Measurements from ENCODE around the gene C12orf76.
"Not testable (repeated sequence)": the region's sequence is repeated elsewhere in the genome, so short reads cannot be mapped to it uniquely, and the experiment has no call there.

Gene C12orf76

GRCh38 chr12:110067531-110067930 is 19.2 kb upstream of the C12orf76 start:
- in situ Hi-C loops (cut with HindIII; ENCODE audit: low sequenced_read_pairs), result no loop called here

- in situ Hi-C loops (cut with HindIII; ENCODE audit: low sequenced_read_pairs), result no loop called here
These were observed 17.2 kb upstream of the C12orf76 start for GRCh38 chr12:110065540-110065939.

- in situ Hi-C loops (cut with HindIII; ENCODE audit: low sequenced_read_pairs), result no loop called here
These were observed 13.9 kb upstream of the C12orf76 start for GRCh38 chr12:110062241-110062640.

GRCh38 chr12:110059651-110060000 is 11.3 kb upstream of the C12orf76 start:
- in situ Hi-C loops (cut with HindIII; ENCODE audit: low sequenced_read_pairs), result loop anchor here (5.0 to 10.0 kb wide), 3 partner anchors 65 to 228 kb away; partner anchors contain the start of gene IFT81

GRCh38 chr12:110058875-110059615 is 10.7 kb upstream of the C12orf76 start:
- in situ Hi-C loops (cut with HindIII; ENCODE audit: low sequenced_read_pairs), result loop anchor here (5.0 to 10.0 kb wide), 3 partner anchors 66 to 228 kb away; partner anchors contain the start of gene IFT81

- in situ Hi-C loops (cut with HindIII; ENCODE audit: low sequenced_read_pairs), result loop anchor here (5.0 to 10.0 kb wide), 3 partner anchors 68 to 231 kb away; partner anchors contain the start of gene IFT81
These were observed 8.3 kb upstream of the C12orf76 start for GRCh38 chr12:110056643-110057042.

GRCh38 chr12:110055375-110056352 is 7.3 kb upstream of the C12orf76 start:
- in situ Hi-C loops (cut with HindIII; ENCODE audit: low sequenced_read_pairs), result loop anchor here (5.0 to 10.0 kb wide), 3 partner anchors 69 to 232 kb away; partner anchors contain the start of gene IFT81

GRCh38 chr12:110050927-110051326 is 2.6 kb upstream of the C12orf76 start:
- in situ Hi-C loops (cut with HindIII; ENCODE audit: low sequenced_read_pairs), result loop anchor here (10.0 kb wide), 1 partner anchor 74 kb away; the partner anchor contains the start of gene IFT81

GRCh38 chr12:110049666-110050065 is 1.3 kb upstream of the C12orf76 start:
- in situ Hi-C loops (cut with HindIII; ENCODE audit: low sequenced_read_pairs), result loop anchor here (10.0 kb wide), 1 partner anchor 75 kb away; the partner anchor contains the start of gene IFT81

- in situ Hi-C loops (cut with HindIII; ENCODE audit: low sequenced_read_pairs), result not testable (repeated sequence)
These were observed 712 bp upstream of the C12orf76 start for GRCh38 chr12:110049034-110049433.

- in situ Hi-C loops (cut with HindIII; ENCODE audit: low sequenced_read_pairs), result no loop called here
These were observed 903 bp downstream of the C12orf76 start for GRCh38 chr12:110047297-110047940.

- in situ Hi-C loops (cut with HindIII; ENCODE audit: low sequenced_read_pairs), result no loop called here
These were observed 1.7 kb downstream of the C12orf76 start for GRCh38 chr12:110046451-110047187.

GRCh38 chr12:110042264-110042663 is 6.1 kb downstream of the C12orf76 start:
- in situ Hi-C loops (cut with HindIII; ENCODE audit: low sequenced_read_pairs), result no loop called here

- in situ Hi-C loops (cut with HindIII; ENCODE audit: low sequenced_read_pairs), result no loop called here
These were observed 9.1 kb downstream of the C12orf76 start for GRCh38 chr12:110039085-110039807.

- in situ Hi-C loops (cut with HindIII; ENCODE audit: low sequenced_read_pairs), result no loop called here
These were observed 9.6 kb downstream of the C12orf76 start for GRCh38 chr12:110038741-110039084.

- in situ Hi-C loops (cut with HindIII; ENCODE audit: low sequenced_read_pairs), result no loop called here
These were observed 11.0 kb downstream of the C12orf76 start for GRCh38 chr12:110037315-110037714.

- in situ Hi-C loops (cut with HindIII; ENCODE audit: low sequenced_read_pairs), result no loop called here
These were observed 12.7 kb downstream of the C12orf76 start for GRCh38 chr12:110035534-110036104.

GRCh38 chr12:110033888-110034287 is 14.4 kb downstream of the C12orf76 start:
- in situ Hi-C loops (cut with HindIII; ENCODE audit: low sequenced_read_pairs), result loop anchor here (5.0 kb wide), 1 partner anchor 72 kb away; no protein-coding TSS in a partner anchor

GRCh38 chr12:110029290-110029815 is 19.0 kb downstream of the C12orf76 start:
- in situ Hi-C loops (cut with HindIII; ENCODE audit: low sequenced_read_pairs), result no loop called here

Data from endothelial cell of hepatic sinusoid (primary cell).